HepG2 (cell line): Measurements from ENCODE around the gene P4HTM. TPM values are rescaled to one million over a fixed set of nuclear protein-coding genes. Genes with fewer than 3 reads are reported as not detected.

Experiments
- ATAC-seq: fragments of 200-7000 bp; cut with Tn5 transposase; 3 replicates; pipeline ENCODE4 v1.9.1; 2020; ENCODE audit warnings: mild to moderate bottlenecking, moderate library complexity
- BruUV-seq: library from RNA; stranded (reverse); fragments of 400-500 nt; replicated peaks from 2 replicates; lab custom pipeline; 2021; lab: Mats Ljungman, UMichigan
- CTCF ChIA-PET: fragments of 300-600 bp; formaldehyde crosslinking; extraction: SDS; loops from one replicate; lab custom pipeline; 2021; ENCODE audit warnings: low total read pairs, inconsistent platforms, low intra/inter-chr PET ratio; lab: Yijun Ruan, JAX
- POLR2A ChIA-PET: fragments of 350-600 bp; sonication (Branson Sonifier 250); formaldehyde crosslinking; loops from one replicate; lab custom pipeline; 2020; ENCODE audit warnings: antibody characterized with exemption, inconsistent platforms; lab: Yijun Ruan, JAX
- DNase-seq: peaks from one replicate; pipeline ENCODE4 v3.0.0-alpha.2; 2015; ENCODE audit warnings: low spot score
- FAIRE-seq: peaks from 3 replicates; lab custom pipeline; 2011; peaks lifted over from hg19 to GRCh38; lab: Jason Lieb, UNC
- H2AFZ ChIP-seq: one replicate; pipeline ENCODE4 v1.6.1; 2011; ENCODE audit warnings: low read length, inconsistent platforms
- H3K27ac ChIP-seq: fragments of 300-600 bp; 3 replicates; pipeline ENCODE4 v1.8.0; 2011; ENCODE audit warnings: mixed run types, mild to moderate bottlenecking, mixed read lengths, low read length, inconsistent platforms; ENCODE audit not compliant: insufficient read depth; ENCODE audit errors: extremely low read length
- H3K27me3 ChIP-seq, 2 experiments: fragments of 200-600 bp in 1 of 2; 2 replicates in 1 of 2; 3 replicates in 1 of 2; pipeline versions ENCODE4 v1.6.0 to v1.8.0; 2011; ENCODE audit warnings: low read length in 2 of 2, mild to moderate bottlenecking in 2 of 2, moderate library complexity in 2 of 2, inconsistent platforms in 1 of 2; ENCODE audit not compliant: insufficient read depth in 2 of 2, control insufficient read depth in 1 of 2
- H3K36me3 ChIP-seq, 2 experiments: fragments of 200-600 bp in 1 of 2; replicated peaks in 1 of 2; 2 replicates in 1 of 2; 3 replicates in 1 of 2; pipeline versions ENCODE4 v1.5.1 to v1.8.0; 2011; ENCODE audit warnings: low read length in 2 of 2, inconsistent platforms in 1 of 2; ENCODE audit not compliant: insufficient read depth in 2 of 2, control insufficient read depth in 1 of 2
- H3K4me1 ChIP-seq: 2 replicates; pipeline ENCODE4 v1.5.1; 2012; ENCODE audit warnings: low read length, inconsistent platforms; ENCODE audit not compliant: insufficient read depth
- H3K4me2 ChIP-seq: 2 replicates; pipeline ENCODE4 v1.6.0; 2011; ENCODE audit warnings: low read depth, low read length, inconsistent platforms
- H3K4me3 ChIP-seq, 3 experiments: fragments of 200-600 bp in 1 of 3; sonication (generic), shearing (Covaris generic) in 1 of 3; replicated peaks in 1 of 3; 2 replicates each; pipeline ENCODE4 v1.5.1; 2011 to 2016; ENCODE audit warnings: low read length in 3 of 3, inconsistent platforms in 2 of 3, low read depth in 2 of 3, mild to moderate bottlenecking in 2 of 3, control low read depth in 1 of 3, mixed read lengths in 1 of 3; ENCODE audit not compliant: insufficient read depth in 1 of 3
- H3K79me2 ChIP-seq: one replicate; pipeline ENCODE4 v1.6.1; 2011; ENCODE audit warnings: low read length, inconsistent platforms; ENCODE audit not compliant: insufficient read depth
- H3K9ac ChIP-seq: 2 replicates; pipeline ENCODE4 v1.6.0; 2011; ENCODE audit warnings: mild to moderate bottlenecking, low read depth, low read length, inconsistent platforms; ENCODE audit not compliant: insufficient read depth
- H3K9me3 ChIP-seq: 2 replicates; pipeline ENCODE4 v1.5.1; 2012; ENCODE audit warnings: mild to moderate bottlenecking, low read length
- H4K20me1 ChIP-seq: 2 replicates; pipeline ENCODE4 v1.6.0; 2011; ENCODE audit warnings: inconsistent platforms, mild to moderate bottlenecking, low read length, moderate library complexity; ENCODE audit not compliant: insufficient read depth
- CHCHD3 ChIP-seq: sonication (generic); formaldehyde crosslinking; IDR thresholded peaks from 2 replicates; pipeline ENCODE4 v1.8.0; 2022; ENCODE audit warnings: mild to moderate bottlenecking, missing genetic modification reagents, moderate library complexity
- HMG20A ChIP-seq: IDR thresholded peaks from 2 replicates; pipeline ENCODE4 v1.6.1; 2016; ENCODE audit warnings: borderline replicate concordance
- SIX1 ChIP-seq: sonication (generic); formaldehyde crosslinking; IDR thresholded peaks from 2 replicates; pipeline ENCODE4 v1.4.0; 2020; ENCODE audit warnings: missing genetic modification reagents, borderline replicate concordance
- SMAD9 ChIP-seq: sonication (generic); formaldehyde crosslinking; IDR thresholded peaks from 2 replicates; pipeline ENCODE4 v1.5.1; 2020; ENCODE audit warnings: mild to moderate bottlenecking, missing genetic modification reagents
- SRSF1 ChIP-seq: fragments of 200-400 bp; formaldehyde crosslinking; optimal IDR thresholded peaks from 2 replicates; pipeline ENCODE3; 2017; ENCODE audit warnings: mild to moderate bottlenecking, low read depth, low read length, moderate library complexity
- SSRP1 ChIP-seq: IDR thresholded peaks from 2 replicates; pipeline ENCODE4 v1.6.1; 2016; ENCODE audit warnings: control low read depth
- ZFAT ChIP-seq: sonication (generic); formaldehyde crosslinking; conservative IDR thresholded peaks from 2 replicates; pipeline ENCODE4 v1.8.1; 2023; ENCODE audit warnings: missing genetic modification reagents, inconsistent platforms
- ZKSCAN5 ChIP-seq: sonication (generic); formaldehyde crosslinking; IDR thresholded peaks from 2 replicates; pipeline ENCODE4 v1.5.1; 2020; ENCODE audit warnings: mild to moderate bottlenecking, missing genetic modification reagents
- ZNF501 ChIP-seq: sonication (generic); formaldehyde crosslinking; IDR thresholded peaks from 2 replicates; pipeline ENCODE4 v1.5.1; 2020; ENCODE audit warnings: mild to moderate bottlenecking, moderate library complexity, missing genetic modification reagents
- ZNF562 ChIP-seq: sonication (generic); formaldehyde crosslinking; IDR thresholded peaks from 2 replicates; pipeline ENCODE4 v1.8.0; 2022; ENCODE audit warnings: missing genetic modification reagents, borderline replicate concordance
- ZNF598 ChIP-seq: sonication (generic); formaldehyde crosslinking; IDR thresholded peaks from 2 replicates; pipeline ENCODE4 v1.5.1; 2020; ENCODE audit warnings: mild to moderate bottlenecking, missing genetic modification reagents, borderline replicate concordance
- ZNF7 ChIP-seq: IDR thresholded peaks from 2 replicates; pipeline ENCODE4 v1.6.1; 2016; ENCODE audit warnings: missing biosample characterization, missing genetic modification reagents
- ZNF841 ChIP-seq: sonication (generic); formaldehyde crosslinking; IDR thresholded peaks from 2 replicates; pipeline ENCODE4 v1.8.1; 2023; ENCODE audit warnings: missing genetic modification reagents, borderline replicate concordance
- WGBS: methylation state at CpG from one replicate; pipeline ENCODE4 v1.1.6; 2017; ENCODE audit warnings: low lambda C conversion rate; 5-methylcytosine and 5-hydroxymethylcytosine counted together
- in situ Hi-C: cut with HindIII; loops from 2 replicates; pipeline ENCODE4 v1.10.0; 2017; ENCODE audit warnings: low pct_unique_long_range_greater_than_20kb; ENCODE audit not compliant: extremely low pct_ligation_motif_present
- intact Hi-C: fragments of 100-400 bp; cut with micrococcal nuclease; formaldehyde crosslinking; loops from one replicate; pipeline ENCODE4 v1.10.0; 2022; ENCODE audit not compliant: unreplicated experiment
- polyA plus RNA-seq, 8 experiments: library from polyadenylated mRNA; depleted of rRNA in 3 of 8; stranded (reverse) in 7 of 8; unstranded in 1 of 8; fragments of >200 nt; fragmentation: Illumina TruSeq in 4 of 8; extraction: Trizol in 4 of 8; gene quantifications; 2 replicates each; pipeline versions ENCODE4 v1.2.1 to v1.2.3, GENCODE V29; 2011 to 2016; ENCODE audit warnings: low read depth in 4 of 8, missing spikeins in 1 of 8, mixed read lengths in 1 of 8; ENCODE audit not compliant: insufficient read depth in 1 of 8
- total RNA-seq, 5 experiments: library from RNA; depleted of rRNA; stranded (reverse); fragments of >200 nt; fragmentation: Illumina TruSeq; extraction: Trizol; gene quantifications; 2 replicates each; pipeline ENCODE4 v1.2.3, GENCODE V29; 2016; ENCODE audit warnings: low read depth in 1 of 5
- TF ChIP-seq, protein P1 (sequence below): sonication (generic); formaldehyde crosslinking; IDR thresholded peaks from 2 replicates; pipeline ENCODE4 v1.8.1; 2023; ENCODE audit warnings: mild to moderate bottlenecking, missing genetic modification reagents, borderline replicate concordance
- TF ChIP-seq, protein P2 (sequence below): sonication (generic); formaldehyde crosslinking; IDR thresholded peaks from 2 replicates; pipeline ENCODE4 v1.9.0; 2022; ENCODE audit warnings: missing genetic modification reagents, mild to moderate bottlenecking, borderline replicate concordance
- TF ChIP-seq, protein P3 (sequence below): sonication (generic); formaldehyde crosslinking; IDR thresholded peaks from 2 replicates; pipeline ENCODE4 v1.4.0; 2020; ENCODE audit warnings: missing genetic modification reagents
- TF ChIP-seq, protein P4 (sequence below): sonication (generic); formaldehyde crosslinking; IDR thresholded peaks from 2 replicates; pipeline ENCODE4 v1.4.0; 2020; ENCODE audit warnings: mild to moderate bottlenecking, missing genetic modification reagents

P4HTM gene
- total and polyA plus RNA-seq, 2 of the 13 experiments (the other 11 are each of a cell fraction or from before 2014, with no cell fraction given): 0.01 TPM; not detected in 1

DNA sequence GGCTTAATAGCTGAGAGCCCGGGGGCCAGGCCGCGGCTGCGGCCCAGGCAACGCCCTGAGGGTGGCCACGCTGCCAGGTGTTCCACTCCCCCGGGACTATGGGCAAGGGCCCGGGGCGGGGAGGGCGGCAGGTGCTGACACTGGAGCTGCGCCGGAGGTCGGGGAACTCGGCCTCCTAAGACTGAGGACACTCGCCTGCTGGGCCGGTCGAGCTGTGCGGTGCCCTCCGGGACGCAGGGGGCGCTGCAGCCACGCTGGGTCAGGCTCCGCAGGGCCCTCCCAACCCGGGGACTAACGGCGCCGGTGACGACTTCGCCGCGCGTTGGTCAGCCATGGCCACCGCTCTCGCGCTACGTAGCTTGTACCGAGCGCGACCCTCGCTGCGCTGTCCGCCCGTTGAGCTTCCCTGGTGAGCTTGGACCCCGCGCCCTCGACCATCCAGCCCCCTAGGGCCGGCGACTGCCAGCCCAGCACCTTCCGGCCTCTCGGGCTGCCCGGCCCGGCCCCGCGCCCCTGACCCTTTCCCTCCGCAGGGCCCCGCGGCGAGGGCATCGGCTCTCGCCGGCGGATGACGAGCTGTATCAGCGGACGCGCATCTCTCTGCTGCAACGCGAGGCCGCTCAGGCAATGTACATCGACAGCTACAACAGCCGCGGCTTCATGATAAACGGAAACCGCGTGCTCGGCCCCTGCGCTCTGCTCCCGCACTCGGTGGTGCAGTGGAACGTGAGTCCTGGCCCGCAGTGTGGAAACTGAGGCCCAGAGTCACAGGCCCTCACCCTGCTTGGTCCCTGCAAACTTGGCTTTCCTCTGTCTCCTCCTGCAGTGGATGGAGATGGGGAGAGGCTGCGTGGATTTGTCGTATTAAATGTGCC is 32.0 kb downstream of the P4HTM start, which contains the start of gene NDUFAF3:
TSS of gene NDUFAF3 (plus strand) at position 309 of the 875 bp plus-strand sequence. CDS start at position 333, 24 bp downstream.
- ATAC-seq (peak; percentile 72), DNase-seq (peak; percentile 85), FAIRE-seq (peak; percentile 34)
- in situ Hi-C loops: no loop called here
- ChIA-PET POLR2A (interaction anchor here (0.6 to 11.1 kb wide), 19 partner anchors 7 to 548 kb away, joined by 3 to 280 read pairs (median 7); partner anchors contain the start of genes IMPDH2, KLHDC8B, LAMB2 and QARS1), CTCF (no interaction called here)
- intact Hi-C loops: loop anchor here (5.0 kb wide), 1 partner anchor 70 kb away; the partner anchor contains the start of gene QRICH1
- peak within 1 kb of the TSS; percentile 99 for H3K9ac ChIP-seq
- H3K4me1 ChIP-seq: peaks cover 50% of the 10 kb centered on the region
- H3K27ac ChIP-seq: peak within 1 kb of the TSS; percentile 99
- H3K4me2 ChIP-seq: peak within 1 kb of the TSS; percentile 89
- no peak within 1 kb of the TSS for H2AFZ ChIP-seq
- 0% methylated on average over 7 of the region's 83 CpGs for WGBS
- no peaks in the 10 kb centered on the region for H3K9me3 ChIP-seq
- H3K4me3 ChIP-seq: peak within 1 kb of the TSS; percentile 80 to 96 (median 89)
- H3K36me3 ChIP-seq: peaks cover 16 to 30% of the 10 kb centered on the region in 2 experiments
- no peaks in the 10 kb centered on the region; a peak in 1 of 5 replicates for H3K27me3 ChIP-seq
- no peaks in the 10 kb centered on the region for H4K20me1 ChIP-seq
- peaks cover 27% of the 10 kb centered on the region for H3K79me2 ChIP-seq
- no TSS peak for BruUV-seq
- TF ChIP-seq, protein P1, sequence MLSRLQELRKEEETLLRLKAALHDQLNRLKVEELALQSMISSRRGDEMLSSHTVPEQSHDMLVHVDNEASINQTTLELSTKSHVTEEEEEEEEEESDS (CRISPR knock-in tag): no peak
- no peak for TF ChIP-seq ZNF841
- no peak for TF ChIP-seq ZNF562 (CRISPR knock-in tag)
- TF ChIP-seq ZKSCAN5 (CRISPR knock-in tag): no peak
- no peak for TF ChIP-seq ZFAT (CRISPR knock-in tag)
- TF ChIP-seq CHCHD3: no peak
- TF ChIP-seq, protein P2, sequence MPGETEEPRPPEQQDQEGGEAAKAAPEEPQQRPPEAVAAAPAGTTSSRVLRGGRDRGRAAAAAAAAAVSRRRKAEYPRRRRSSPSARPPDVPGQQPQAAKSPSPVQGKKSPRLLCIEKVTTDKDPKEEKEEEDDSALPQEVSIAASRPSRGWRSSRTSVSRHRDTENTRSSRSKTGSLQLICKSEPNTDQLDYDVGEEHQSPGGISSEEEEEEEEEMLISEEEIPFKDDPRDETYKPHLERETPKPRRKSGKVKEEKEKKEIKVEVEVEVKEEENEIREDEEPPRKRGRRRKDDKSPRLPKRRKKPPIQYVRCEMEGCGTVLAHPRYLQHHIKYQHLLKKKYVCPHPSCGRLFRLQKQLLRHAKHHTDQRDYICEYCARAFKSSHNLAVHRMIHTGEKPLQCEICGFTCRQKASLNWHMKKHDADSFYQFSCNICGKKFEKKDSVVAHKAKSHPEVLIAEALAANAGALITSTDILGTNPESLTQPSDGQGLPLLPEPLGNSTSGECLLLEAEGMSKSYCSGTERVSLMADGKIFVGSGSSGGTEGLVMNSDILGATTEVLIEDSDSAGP: peak; percentile 91
- no peak for TF ChIP-seq ZNF7 (CRISPR knock-in tag)
- no peak for TF ChIP-seq HMG20A
- TF ChIP-seq SRSF1: no peak
- TF ChIP-seq, protein P3, sequence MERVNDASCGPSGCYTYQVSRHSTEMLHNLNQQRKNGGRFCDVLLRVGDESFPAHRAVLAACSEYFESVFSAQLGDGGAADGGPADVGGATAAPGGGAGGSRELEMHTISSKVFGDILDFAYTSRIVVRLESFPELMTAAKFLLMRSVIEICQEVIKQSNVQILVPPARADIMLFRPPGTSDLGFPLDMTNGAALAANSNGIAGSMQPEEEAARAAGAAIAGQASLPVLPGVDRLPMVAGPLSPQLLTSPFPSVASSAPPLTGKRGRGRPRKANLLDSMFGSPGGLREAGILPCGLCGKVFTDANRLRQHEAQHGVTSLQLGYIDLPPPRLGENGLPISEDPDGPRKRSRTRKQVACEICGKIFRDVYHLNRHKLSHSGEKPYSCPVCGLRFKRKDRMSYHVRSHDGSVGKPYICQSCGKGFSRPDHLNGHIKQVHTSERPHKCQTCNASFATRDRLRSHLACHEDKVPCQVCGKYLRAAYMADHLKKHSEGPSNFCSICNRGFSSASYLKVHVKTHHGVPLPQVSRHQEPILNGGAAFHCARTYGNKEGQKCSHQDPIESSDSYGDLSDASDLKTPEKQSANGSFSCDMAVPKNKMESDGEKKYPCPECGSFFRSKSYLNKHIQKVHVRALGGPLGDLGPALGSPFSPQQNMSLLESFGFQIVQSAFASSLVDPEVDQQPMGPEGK (CRISPR knock-in tag): peak; percentile 59
- peak; percentile 87 for TF ChIP-seq ZNF501 (CRISPR knock-in tag)
- TF ChIP-seq SMAD9 (CRISPR knock-in tag): no peak
- peak; percentile 14 for TF ChIP-seq SIX1 (CRISPR knock-in tag)
- TF ChIP-seq SSRP1: no peak
- TF ChIP-seq ZNF598 (CRISPR knock-in tag): no peak; the same call in 1 of the 2 replicates
- TF ChIP-seq, protein P4, sequence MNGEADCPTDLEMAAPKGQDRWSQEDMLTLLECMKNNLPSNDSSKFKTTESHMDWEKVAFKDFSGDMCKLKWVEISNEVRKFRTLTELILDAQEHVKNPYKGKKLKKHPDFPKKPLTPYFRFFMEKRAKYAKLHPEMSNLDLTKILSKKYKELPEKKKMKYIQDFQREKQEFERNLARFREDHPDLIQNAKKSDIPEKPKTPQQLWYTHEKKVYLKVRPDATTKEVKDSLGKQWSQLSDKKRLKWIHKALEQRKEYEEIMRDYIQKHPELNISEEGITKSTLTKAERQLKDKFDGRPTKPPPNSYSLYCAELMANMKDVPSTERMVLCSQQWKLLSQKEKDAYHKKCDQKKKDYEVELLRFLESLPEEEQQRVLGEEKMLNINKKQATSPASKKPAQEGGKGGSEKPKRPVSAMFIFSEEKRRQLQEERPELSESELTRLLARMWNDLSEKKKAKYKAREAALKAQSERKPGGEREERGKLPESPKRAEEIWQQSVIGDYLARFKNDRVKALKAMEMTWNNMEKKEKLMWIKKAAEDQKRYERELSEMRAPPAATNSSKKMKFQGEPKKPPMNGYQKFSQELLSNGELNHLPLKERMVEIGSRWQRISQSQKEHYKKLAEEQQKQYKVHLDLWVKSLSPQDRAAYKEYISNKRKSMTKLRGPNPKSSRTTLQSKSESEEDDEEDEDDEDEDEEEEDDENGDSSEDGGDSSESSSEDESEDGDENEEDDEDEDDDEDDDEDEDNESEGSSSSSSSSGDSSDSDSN: peak; percentile 77; the same call in 1 of the 2 replicates
